Mesodermal cell (in vitro differentiated cells): ENCODE data around the gene ZNF274. TPM values are rescaled to one million over a fixed set of nuclear protein-coding genes. Genes with fewer than 3 reads are reported as not detected.
"Not testable (repeated sequence)": the region's sequence is repeated elsewhere in the genome, so short reads cannot be mapped to it uniquely, and the experiment has no call there.

Experiments used
- H3K27ac ChIP-seq: 2 replicates; pipeline ENCODE4 v1.7.0; 2013; ENCODE audit warnings: mild to moderate bottlenecking, low read depth, low read length, moderate library complexity; ENCODE audit not compliant: severe bottlenecking
- H3K36me3 ChIP-seq: 2 replicates; pipeline ENCODE4 v1.7.1; 2013; ENCODE audit warnings: mild to moderate bottlenecking, low read length, moderate library complexity; ENCODE audit not compliant: control insufficient read depth, insufficient read depth
- H3K4me1 ChIP-seq: one replicate; pipeline ENCODE4 v1.7.1; 2013; ENCODE audit warnings: mild to moderate bottlenecking, low read length; ENCODE audit not compliant: insufficient read depth, control insufficient read depth, poor library complexity, severe bottlenecking
- H3K4me3 ChIP-seq: 2 replicates; pipeline ENCODE4 v1.7.0; 2013; ENCODE audit warnings: low read length, control low read depth, mild to moderate bottlenecking; ENCODE audit not compliant: insufficient read depth, poor library complexity, severe bottlenecking; ENCODE audit errors: extremely low read depth
- H3K9me3 ChIP-seq: 2 replicates; pipeline ENCODE4 v1.7.1; 2013; ENCODE audit warnings: mild to moderate bottlenecking, low read length, moderate library complexity; ENCODE audit not compliant: control insufficient read depth
- WGBS, 2 experiments: methylation state at CpG; one replicate each; pipeline ENCODE4 v1.1.5; 2013; ENCODE audit warnings: missing lambda C conversion rate in 2 of 2; ENCODE audit not compliant: insufficient coverage in 2 of 2; 5-methylcytosine and 5-hydroxymethylcytosine counted together
- polyA plus RNA-seq, 2 experiments: library from polyadenylated mRNA; stranded (reverse); fragments of 50-300 nt; gene quantifications; one replicate each; pipeline ENCODE4 v1.2.3, GENCODE V29; 2013

Gene ZNF274
- 21.0 TPM for polyA plus RNA-seq (2013, experiment 1 of 2)
- 17.4 TPM for polyA plus RNA-seq (2013, experiment 2 of 2)

DNA sequence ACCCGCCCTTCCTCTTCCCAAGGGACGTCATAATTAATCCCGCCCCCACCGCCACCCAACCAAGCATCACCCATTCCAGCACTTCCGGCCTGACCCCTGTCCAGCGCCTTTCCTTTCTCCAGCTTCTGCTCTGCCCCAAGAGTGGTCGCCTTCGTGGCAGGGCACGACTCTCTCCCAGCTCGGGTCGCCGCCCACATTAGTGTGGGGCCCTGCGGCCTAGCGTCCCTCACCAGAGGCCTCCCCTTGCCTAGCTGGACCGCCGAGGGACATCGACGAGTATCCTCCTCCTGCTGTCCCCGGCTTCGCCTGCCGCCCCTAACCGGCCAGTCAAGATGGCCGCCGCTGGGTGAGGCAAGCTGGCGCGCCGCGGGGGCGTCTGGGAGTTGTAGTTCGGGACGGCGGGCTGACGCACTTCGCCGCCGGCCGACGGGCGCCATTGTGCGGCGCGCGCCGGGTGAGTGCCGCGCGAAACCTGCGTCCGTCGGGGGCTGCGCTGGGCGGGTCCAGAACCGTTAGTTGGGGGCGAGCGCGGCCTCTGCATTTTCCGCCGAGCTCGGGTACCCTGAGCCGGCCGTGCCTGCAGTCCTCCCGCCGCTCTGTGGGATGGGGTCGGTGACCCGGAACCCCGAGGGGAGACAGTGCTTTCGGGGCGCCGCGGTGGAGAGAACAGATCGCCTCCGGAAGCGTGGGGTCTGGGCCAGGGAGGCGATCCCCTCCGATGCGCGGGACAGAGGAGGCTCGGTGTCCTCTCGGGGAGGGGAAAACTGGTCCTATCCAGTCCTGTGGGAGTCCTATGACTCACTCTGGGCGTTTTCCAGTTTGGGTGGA lies at the start of gene ZNF274:
Gene ZNF274, plus strand, starts transcription at position 73 of the 828 bp plus-strand sequence. CDS start 905 bp downstream, outside the sequence.
- H3K4me3 ChIP-seq: peak within 1 kb of the TSS; percentile 93
- WGBS, 2 experiments: 1% methylated on average over 64 to 72 of the region's 80 CpGs
- H3K4me1 ChIP-seq: no peaks in the 10 kb centered on the region
- peaks cover 76% of the 10 kb centered on the region for H3K9me3 ChIP-seq
- H3K27ac ChIP-seq: peak within 1 kb of the TSS; percentile 100
- H3K36me3 ChIP-seq: peaks cover 54% of the 10 kb centered on the region

DNA sequence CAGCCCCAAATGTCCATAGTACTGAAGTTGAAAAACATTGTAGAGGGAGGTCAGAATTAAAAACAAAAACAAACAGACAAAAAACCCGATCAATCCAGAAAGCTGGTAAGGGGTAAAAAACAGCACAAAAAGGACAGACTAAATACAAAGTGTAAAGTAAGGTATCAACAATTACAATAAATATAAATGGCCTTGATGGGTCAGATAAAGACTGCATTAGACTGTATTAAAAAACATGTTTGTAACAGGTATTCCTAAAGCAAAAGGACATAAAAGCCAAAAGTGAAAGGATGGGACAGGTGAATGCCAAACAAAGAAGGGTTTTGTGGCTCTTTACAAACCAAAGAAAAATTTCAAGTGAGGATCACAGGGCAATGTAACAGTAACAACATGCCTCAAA lies 48.6 kb upstream of the ZNF274 start:
- Histone ChIP-seq H3K9me3 (peaks cover 87% of the 10 kb centered on the region), H3K4me3 (no peak overlapping the region), H3K4me1 (no peaks in the 10 kb centered on the region), H3K36me3 (peaks cover 76% of the 10 kb centered on the region), H3K27ac (no peak overlapping the region)
- WGBS, 2 experiments: no CpG with 5 or more reads among the region's 1 CpG

DNA sequence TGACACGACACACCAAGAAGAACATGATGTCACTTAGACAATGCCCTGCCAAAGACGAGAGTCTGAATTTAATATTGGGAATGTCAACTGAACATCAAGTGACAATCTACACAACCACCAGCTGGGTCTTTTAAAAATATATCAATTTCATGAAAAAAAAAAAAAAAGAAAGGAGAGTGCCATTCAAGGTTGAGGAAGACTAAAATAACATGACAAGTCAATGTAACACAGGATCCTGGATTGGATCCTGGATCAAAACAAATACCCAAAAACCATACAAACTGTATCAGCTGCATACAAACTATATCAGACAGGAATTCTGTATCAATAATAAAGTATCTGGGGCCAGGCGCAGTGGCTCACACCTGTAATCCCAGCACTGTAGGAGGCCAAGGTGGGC lies 37.0 kb upstream of the ZNF274 start:
- Histone ChIP-seq H3K9me3 (peaks cover 58% of the 10 kb centered on the region), H3K27ac (no peak overlapping the region), H3K36me3 (peaks cover 22% of the 10 kb centered on the region), H3K4me1 (no peaks in the 10 kb centered on the region), H3K4me3 (no peak overlapping the region)
- 97 to 100% methylated on average over 1 to 2 of the region's 3 CpGs for WGBS, 2 experiments

DNA sequence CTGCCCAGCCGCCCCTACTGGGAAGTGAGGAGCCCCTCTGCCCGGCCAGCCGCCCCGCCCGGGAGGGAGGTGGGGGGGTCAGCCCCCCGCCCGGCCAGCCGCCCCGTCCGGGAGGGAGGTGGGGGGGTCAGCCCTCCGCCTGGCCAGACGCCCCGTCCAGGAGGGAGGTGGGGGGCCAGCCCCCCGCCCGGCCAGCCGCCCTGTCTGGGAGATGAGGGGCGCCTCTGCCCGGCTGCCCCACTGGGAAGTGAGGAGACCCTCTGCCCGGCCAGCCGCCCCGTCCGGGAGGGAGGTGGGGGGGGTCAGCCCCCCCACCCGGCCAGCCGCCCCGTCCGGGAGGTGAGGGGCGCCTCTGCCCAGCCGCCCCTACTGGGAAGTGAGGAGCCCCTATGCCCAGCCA lies 35.4 kb upstream of the ZNF274 start:
- not testable (repeated sequence) for H3K4me3 ChIP-seq, H3K27ac ChIP-seq, H3K4me1 ChIP-seq, H3K36me3 ChIP-seq
- 95% methylated on average over 10 of the region's 28 CpGs; no CpG with 5 or more reads in 1 of the 2 experiments for WGBS, 2 experiments
- peaks cover 43% of the 10 kb centered on the region for H3K9me3 ChIP-seq

DNA sequence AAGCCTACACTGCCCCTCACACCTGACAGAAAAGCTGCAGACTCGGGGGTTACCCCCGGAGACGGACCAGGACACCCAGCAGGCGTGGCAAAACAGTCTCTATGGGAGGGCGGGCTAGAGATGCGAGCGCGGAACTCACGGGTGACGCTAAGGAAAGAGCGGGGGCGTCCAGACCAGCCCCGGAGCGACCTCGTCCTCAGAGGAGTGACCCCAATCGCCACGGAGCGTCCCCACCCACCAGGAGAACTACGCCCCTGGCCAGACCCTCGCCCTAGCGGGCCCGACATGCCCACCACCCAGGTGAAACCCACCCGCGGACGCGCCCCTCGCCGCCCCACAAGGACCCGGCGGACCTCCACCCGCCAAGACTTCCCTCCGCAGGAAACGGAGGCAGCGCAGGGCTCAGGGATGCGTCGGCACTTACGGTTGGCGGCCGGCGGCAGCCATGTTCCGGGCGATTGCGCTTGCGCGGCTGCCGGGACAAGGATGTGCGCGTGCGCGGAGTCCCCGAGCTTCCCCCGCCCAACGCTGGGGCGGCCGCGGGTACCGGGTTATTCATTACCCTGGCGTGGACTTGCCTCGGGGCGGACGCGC lies 32.4 kb upstream of the ZNF274 start, which contains the start of gene ZNF329:
Gene ZNF329, minus strand, starts transcription at position 462 of the 594 bp plus-strand sequence. CDS start 21,286 bp downstream, outside the sequence.
- 0 to 1% methylated on average over 49 to 61 of the region's 62 CpGs for WGBS, 2 experiments
- H3K27ac ChIP-seq: peak within 1 kb of the TSS; percentile 49
- H3K9me3 ChIP-seq: peaks cover 44% of the 10 kb centered on the region
- H3K4me3 ChIP-seq: peak within 1 kb of the TSS; percentile 94
- no peaks in the 10 kb centered on the region for H3K36me3 ChIP-seq
- H3K4me1 ChIP-seq: no peaks in the 10 kb centered on the region

DNA sequence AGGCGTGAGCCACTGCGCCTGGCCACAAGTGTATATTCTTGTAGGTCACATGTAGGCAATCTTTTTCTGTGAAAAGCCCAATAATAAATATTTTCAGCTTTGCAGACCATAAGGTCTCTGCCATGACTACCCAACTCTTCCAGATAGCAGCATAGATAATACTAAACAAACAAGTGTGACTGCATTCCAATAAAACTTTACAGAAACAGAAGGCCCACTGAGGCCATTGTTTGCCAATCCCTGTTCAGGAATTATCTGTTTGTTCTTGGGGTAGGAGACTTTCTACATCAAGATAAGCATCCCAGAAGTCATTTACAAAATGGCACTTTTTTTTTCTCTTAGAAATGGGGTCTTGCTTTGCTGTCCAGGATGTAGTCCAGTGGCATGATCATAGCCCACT lies 29.5 kb upstream of the ZNF274 start:
- Histone ChIP-seq H3K27ac (no peak overlapping the region), H3K36me3 (no peaks in the 10 kb centered on the region), H3K9me3 (peaks cover 51% of the 10 kb centered on the region), H3K4me3 (no peak overlapping the region), H3K4me1 (no peaks in the 10 kb centered on the region)
- 82% methylated on average over 2 of the region's 2 CpGs; no CpG with 5 or more reads in 1 of the 2 experiments for WGBS, 2 experiments

DNA sequence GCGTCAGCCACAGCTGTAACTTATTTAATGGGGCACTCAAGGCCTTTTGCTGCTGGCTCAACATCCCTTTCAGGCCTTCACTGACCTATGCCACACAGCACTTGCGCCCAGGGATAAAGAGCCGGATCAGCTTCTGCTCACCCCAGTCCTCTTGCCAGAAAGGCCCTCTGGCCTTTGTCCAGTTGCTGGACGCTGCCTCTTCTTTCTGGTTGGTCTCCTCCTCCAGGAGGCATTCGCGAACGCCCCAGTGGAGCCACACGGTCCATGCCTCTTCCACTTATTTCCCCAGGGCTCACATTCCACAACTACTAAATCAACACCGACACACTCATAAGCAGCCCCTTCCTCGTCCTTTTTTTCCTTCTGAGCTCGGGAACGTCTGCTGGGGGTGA lies 28.6 kb upstream of the ZNF274 start:
- Histone ChIP-seq H3K36me3 (no peaks in the 10 kb centered on the region), H3K4me3 (peak overlapping the region; percentile 84), H3K4me1 (no peaks in the 10 kb centered on the region), H3K27ac (peak overlapping the region; percentile 71), H3K9me3 (peaks cover 47% of the 10 kb centered on the region)
- 34 to 45% methylated on average over 8 to 9 of the region's 12 CpGs for WGBS, 2 experiments

DNA sequence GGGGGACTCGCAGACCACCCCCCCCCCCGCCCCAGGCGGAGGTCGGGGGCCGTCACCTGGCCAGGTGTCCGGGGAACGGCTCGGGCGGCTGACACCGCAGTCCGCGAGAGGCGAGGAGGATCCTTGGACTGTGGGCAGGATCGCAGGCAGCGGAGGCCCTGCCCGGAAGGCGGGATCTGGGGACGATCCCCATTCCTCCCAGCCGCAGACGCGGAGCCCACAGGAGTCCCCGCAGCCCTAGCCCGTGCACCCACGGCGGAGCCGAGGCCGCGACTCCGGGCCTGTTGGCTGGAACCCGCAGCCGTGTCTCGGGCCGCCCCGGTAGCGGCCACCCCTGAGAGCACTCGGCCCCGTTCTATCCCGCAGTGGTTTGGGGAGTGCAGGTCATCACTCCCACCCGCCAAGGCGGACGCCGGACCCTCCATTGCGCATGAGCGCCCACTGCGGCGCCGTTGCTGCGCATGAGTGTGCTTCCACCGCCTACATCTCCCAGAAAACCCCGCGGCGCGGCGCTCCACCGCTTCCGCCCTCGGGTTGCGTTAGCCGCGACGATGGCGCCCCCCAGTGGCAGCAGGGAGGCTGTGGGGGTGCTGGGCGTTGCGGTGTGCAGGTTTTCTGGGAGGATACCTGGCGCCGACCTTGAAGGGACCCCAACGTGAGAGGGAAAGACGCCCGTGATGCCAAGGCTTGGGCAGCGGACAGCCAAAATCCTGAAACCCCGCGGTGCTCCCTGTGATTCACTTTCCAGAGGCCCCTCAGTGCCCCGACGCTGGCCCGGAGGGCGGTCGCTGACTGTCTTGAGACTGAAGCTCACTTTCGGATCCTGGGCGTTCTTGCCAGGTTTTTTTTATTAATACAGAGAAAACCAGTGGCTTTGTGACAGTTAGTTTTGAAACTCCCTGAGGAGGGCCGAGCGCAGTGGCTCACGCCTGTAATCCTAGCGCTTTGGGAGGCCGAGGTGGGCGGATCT lies 27.9 kb upstream of the ZNF274 start:
- H3K27ac ChIP-seq: peak overlapping the region; percentile 71
- WGBS, 2 experiments: 7 to 8% methylated on average over 66 to 70 of the region's 85 CpGs
- no peaks in the 10 kb centered on the region for H3K4me1 ChIP-seq
- H3K4me3 ChIP-seq: peak overlapping the region; percentile 84
- H3K36me3 ChIP-seq: no peaks in the 10 kb centered on the region
- H3K9me3 ChIP-seq: peaks cover 40% of the 10 kb centered on the region

DNA sequence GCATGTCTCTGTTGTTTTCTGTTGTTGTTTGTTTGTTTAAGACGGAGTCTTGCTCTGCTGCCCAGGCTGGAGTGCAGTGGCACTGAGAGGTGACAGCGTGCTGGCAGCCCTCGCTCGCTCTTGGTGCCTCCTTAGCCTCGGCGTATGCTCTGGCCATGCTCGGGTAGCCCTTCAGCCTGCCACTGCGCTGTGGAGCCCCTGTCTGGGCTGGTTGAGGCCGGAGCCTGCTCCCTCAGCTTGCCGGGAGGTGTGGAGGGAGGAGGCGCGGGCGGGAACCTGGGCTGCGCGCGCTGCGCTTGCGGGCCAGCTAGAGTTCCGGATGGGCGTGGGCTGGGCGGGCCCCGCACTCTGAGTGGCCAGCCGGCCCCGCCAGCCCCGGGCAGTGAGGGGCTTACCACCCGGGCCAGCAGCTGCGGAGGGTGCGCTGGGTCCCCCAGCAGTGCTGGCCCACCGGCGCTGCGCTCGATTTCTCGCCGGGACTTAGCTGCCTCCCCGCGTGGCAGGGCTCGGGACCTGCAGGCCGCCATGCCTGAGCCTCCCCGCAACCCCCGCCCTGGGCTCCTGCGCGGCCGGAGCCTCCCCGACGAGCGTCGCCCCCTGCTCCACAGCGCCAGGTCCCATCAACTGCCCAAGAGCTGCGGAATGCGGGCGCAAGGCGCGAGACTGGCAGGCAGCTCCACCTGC lies 25.7 kb upstream of the ZNF274 start:
- WGBS, 2 experiments: 91 to 92% methylated on average over 29 to 48 of the region's 53 CpGs
- H3K4me3 ChIP-seq: no peak overlapping the region
- H3K36me3 ChIP-seq: no peaks in the 10 kb centered on the region
- H3K27ac ChIP-seq: no peak overlapping the region
- no peaks in the 10 kb centered on the region for H3K4me1 ChIP-seq
- peaks cover 48% of the 10 kb centered on the region for H3K9me3 ChIP-seq

DNA sequence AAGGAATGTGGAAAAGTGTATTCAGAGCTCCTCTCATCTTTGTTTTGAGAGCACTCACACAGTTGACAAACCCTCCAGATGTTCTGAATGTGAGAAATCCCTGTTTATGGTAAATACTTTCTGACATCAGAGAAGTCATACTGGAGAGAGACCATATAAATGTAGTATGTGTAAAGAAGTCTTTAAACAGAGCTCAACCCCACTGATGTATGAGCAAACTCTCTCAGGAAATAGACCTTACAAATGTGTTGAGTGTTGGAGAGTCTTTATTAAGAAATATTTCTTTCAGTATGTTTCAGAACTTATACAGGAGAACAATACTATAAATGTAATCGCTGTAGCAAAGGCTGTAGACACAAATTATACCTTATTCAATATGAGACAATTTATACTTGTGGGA lies 16.6 kb upstream of the ZNF274 start:
- peaks cover 72% of the 10 kb centered on the region for H3K9me3 ChIP-seq
- no peak overlapping the region for H3K4me3 ChIP-seq
- WGBS, 2 experiments: no CpG with 5 or more reads among the region's 1 CpG
- H3K27ac ChIP-seq: no peak overlapping the region
- H3K36me3 ChIP-seq: no peaks in the 10 kb centered on the region
- no peaks in the 10 kb centered on the region for H3K4me1 ChIP-seq
